A673 (cell line): ENCODE data around the gene NRXN3.
"Not testable (repeated sequence)": the region's sequence is repeated elsewhere in the genome, so short reads cannot be mapped to it uniquely, and the experiment has no call there.

Source experiments
- EZH2 ChIP-seq: fragments of 200-600 bp; sonication (generic); IDR thresholded peaks from 2 replicates; pipeline ENCODE4 v1.6.1; 2017; ENCODE audit warnings: borderline replicate concordance, low read depth, mild to moderate bottlenecking, mixed read lengths, antibody characterized with exemption, low read length; ENCODE audit not compliant: poor library complexity, severe bottlenecking
- TF ChIP-seq, protein P1 (sequence below): fragments of 300-800, 200-600 bp; sonication (generic); conservative IDR thresholded peaks from 2 replicates; pipeline ENCODE4 v1.5.1; 2017; ENCODE audit warnings: low read depth, mild to moderate bottlenecking, antibody characterized with exemption, low read length, moderate library complexity, mixed read lengths

DNA sequence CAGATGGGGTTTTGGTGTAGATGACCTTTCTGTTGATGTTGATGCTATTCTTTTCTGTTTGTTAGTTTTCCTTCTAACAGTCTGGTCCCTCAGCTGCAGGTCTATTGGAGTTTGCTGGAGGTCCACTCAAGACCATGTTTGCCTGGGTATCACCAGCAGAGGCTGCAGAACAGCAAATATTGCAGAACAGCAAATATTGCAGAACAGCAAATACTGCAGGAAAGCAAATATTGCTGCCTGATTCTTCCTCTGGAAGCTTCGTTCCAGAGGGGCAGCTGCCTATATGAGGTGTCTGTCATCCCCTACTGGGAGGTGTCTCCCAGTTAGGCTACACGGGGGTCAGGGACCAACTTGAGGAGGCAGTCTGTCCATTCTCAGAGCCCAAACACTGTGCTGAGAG lies 371.6 kb downstream of the NRXN3 start:
- TF ChIP-seq, protein P1, sequence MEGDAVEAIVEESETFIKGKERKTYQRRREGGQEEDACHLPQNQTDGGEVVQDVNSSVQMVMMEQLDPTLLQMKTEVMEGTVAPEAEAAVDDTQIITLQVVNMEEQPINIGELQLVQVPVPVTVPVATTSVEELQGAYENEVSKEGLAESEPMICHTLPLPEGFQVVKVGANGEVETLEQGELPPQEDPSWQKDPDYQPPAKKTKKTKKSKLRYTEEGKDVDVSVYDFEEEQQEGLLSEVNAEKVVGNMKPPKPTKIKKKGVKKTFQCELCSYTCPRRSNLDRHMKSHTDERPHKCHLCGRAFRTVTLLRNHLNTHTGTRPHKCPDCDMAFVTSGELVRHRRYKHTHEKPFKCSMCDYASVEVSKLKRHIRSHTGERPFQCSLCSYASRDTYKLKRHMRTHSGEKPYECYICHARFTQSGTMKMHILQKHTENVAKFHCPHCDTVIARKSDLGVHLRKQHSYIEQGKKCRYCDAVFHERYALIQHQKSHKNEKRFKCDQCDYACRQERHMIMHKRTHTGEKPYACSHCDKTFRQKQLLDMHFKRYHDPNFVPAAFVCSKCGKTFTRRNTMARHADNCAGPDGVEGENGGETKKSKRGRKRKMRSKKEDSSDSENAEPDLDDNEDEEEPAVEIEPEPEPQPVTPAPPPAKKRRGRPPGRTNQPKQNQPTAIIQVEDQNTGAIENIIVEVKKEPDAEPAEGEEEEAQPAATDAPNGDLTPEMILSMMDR = not testable (repeated sequence)
- not testable (repeated sequence) for TF ChIP-seq EZH2
